Liver (tissue), 9 donors: ENCODE data around the gene MAP10. TPM values are rescaled to one million over a fixed set of nuclear protein-coding genes. Genes with fewer than 3 reads are reported as not detected.

Source experiments
- DNase-seq: peaks from one replicate; pipeline ENCODE4 v3.0.0-alpha.2; 2017; ENCODE audit warnings: low spot score
- H3K27ac ChIP-seq, 2 donors: one replicate each; pipeline ENCODE4 v1.7.0; 2013; ENCODE audit warnings: inconsistent platforms in 2 of 2, low read length in 2 of 2, control low read depth in 1 of 2, low read depth in 1 of 2, mild to moderate bottlenecking in 1 of 2
- H3K27me3 ChIP-seq, 4 donors: one replicate each; pipeline versions ENCODE4 v1.6.1 to v1.7.0; 2013; ENCODE audit warnings: low read length in 3 of 4, inconsistent platforms in 1 of 4, mild to moderate bottlenecking in 1 of 4, moderate library complexity in 1 of 4; ENCODE audit not compliant: control insufficient read depth in 4 of 4, insufficient read depth in 4 of 4
- H3K36me3 ChIP-seq, 4 donors: one replicate each; pipeline versions ENCODE4 v1.6.1 to v1.7.0; 2013; ENCODE audit warnings: low read length in 3 of 4, mild to moderate bottlenecking in 3 of 4, low read depth in 1 of 4, moderate library complexity in 1 of 4; ENCODE audit not compliant: control insufficient read depth in 4 of 4, insufficient read depth in 3 of 4
- H3K4me1 ChIP-seq, 4 donors: one replicate each; pipeline versions ENCODE4 v1.6.1 to v1.7.0; 2013; ENCODE audit warnings: low read length in 3 of 4, mild to moderate bottlenecking in 3 of 4, moderate library complexity in 1 of 4; ENCODE audit not compliant: control insufficient read depth in 4 of 4, insufficient read depth in 4 of 4
- H3K4me3 ChIP-seq, 3 donors: one replicate each; pipeline versions ENCODE4 v1.6.1 to v1.7.0; 2013; ENCODE audit warnings: low read length in 3 of 3, control low read depth in 1 of 3, low read depth in 1 of 3, mild to moderate bottlenecking in 1 of 3
- H3K9ac ChIP-seq, 2 donors: one replicate each; pipeline ENCODE4 v1.7.0; 2013; ENCODE audit warnings: low read length in 2 of 2, mild to moderate bottlenecking in 2 of 2, moderate library complexity in 2 of 2, control low read depth in 1 of 2, low read depth in 1 of 2
- H3K9me3 ChIP-seq, 4 donors: one replicate each; pipeline versions ENCODE4 v1.6.1 to v1.7.0; 2013; ENCODE audit warnings: low read length in 3 of 4; ENCODE audit not compliant: control insufficient read depth in 4 of 4
- CTCF ChIP-seq: fragments of 150-350 bp; IDR thresholded peaks from 2 replicates; pipeline ENCODE4 v1.5.1; 2017; ENCODE audit warnings: improper control_type of control experiment, low read depth, low read length; ENCODE audit not compliant: missing input control
- EGR1 ChIP-seq, 2 donors: IDR thresholded peaks; 2 replicates each; pipeline ENCODE4 v1.6.1; 2016 to 2018; ENCODE audit warnings: antibody characterized with exemption in 2 of 2, low read depth in 2 of 2
- FOXA1 ChIP-seq: IDR thresholded peaks from 2 replicates; pipeline ENCODE4 v1.6.1; 2016; ENCODE audit warnings: antibody characterized with exemption
- FOXA2 ChIP-seq: IDR thresholded peaks from 2 replicates; pipeline ENCODE4 v1.6.1; 2016; ENCODE audit warnings: antibody characterized with exemption
- HNF4G ChIP-seq: IDR thresholded peaks from 2 replicates; pipeline ENCODE4 v1.6.1; 2016; ENCODE audit warnings: antibody characterized with exemption
- MAX ChIP-seq: IDR thresholded peaks from 2 replicates; pipeline ENCODE4 v1.6.1; 2016; ENCODE audit warnings: antibody characterized with exemption
- NR2F2 ChIP-seq: IDR thresholded peaks from 2 replicates; pipeline ENCODE4 v1.6.1; 2016; ENCODE audit warnings: antibody characterized with exemption
- RAD21 ChIP-seq, 2 donors: IDR thresholded peaks; 2 replicates each; pipeline ENCODE4 v1.6.1; 2016; ENCODE audit warnings: antibody characterized with exemption in 2 of 2, mild to moderate bottlenecking in 2 of 2
- SP1 ChIP-seq: IDR thresholded peaks from 2 replicates; pipeline ENCODE4 v1.6.1; 2018; ENCODE audit warnings: antibody characterized with exemption, mild to moderate bottlenecking
- TAF1 ChIP-seq: conservative IDR thresholded peaks from 2 replicates; pipeline ENCODE4 v1.6.1; 2016; ENCODE audit warnings: antibody characterized with exemption, mild to moderate bottlenecking
- YY1 ChIP-seq: IDR thresholded peaks from 2 replicates; pipeline ENCODE4 v1.6.1; 2016; ENCODE audit warnings: antibody characterized with exemption, mild to moderate bottlenecking
- WGBS: extraction: QIAGEN DNeasy Blood & Tissue Kit; methylation state at CpG from one replicate; pipeline ENCODE4 v1.1.7; 2013; 5-methylcytosine and 5-hydroxymethylcytosine counted together
- polyA plus RNA-seq, 2 donors: library from polyadenylated mRNA; stranded (reverse) in 1 of 2; unstranded in 1 of 2; fragments of 200-250 nt in 1 of 2; fragments of >200 nt in 1 of 2; fragmentation: Nextera tagmentation in 1 of 2; extraction: Ambion mirVana in 1 of 2; gene quantifications; one replicate each; pipeline versions ENCODE4 v1.2.1 to v1.2.3, GENCODE V29; 2013 to 2015
- total RNA-seq, 2 donors: library from RNA; depleted of rRNA; stranded (reverse); fragments of >200 nt; gene quantifications; one replicate each; pipeline ENCODE4 v1.2.3, GENCODE V29; 2014
- TF ChIP-seq, protein P1 (sequence below): IDR thresholded peaks from 2 replicates; pipeline ENCODE4 v1.6.1; 2016; ENCODE audit warnings: antibody characterized with exemption
- TF ChIP-seq, protein P2 (sequence below): IDR thresholded peaks from 2 replicates; pipeline ENCODE4 v1.6.1; 2016; ENCODE audit warnings: antibody characterized with exemption, mild to moderate bottlenecking
- donor health status: healthy.
- donor health status: healthy.
- donor health status: healthy.
- donor health status: healthy.
- donor health status: healthy.

The MAP10 gene
- total and polyA plus RNA-seq, 4 donors: 0.96 to 2.7 (median 1.8) TPM

GRCh38 chr1:232810856-232811255, 5.6 kb downstream of the MAP10 start:
- no peak for DNase-seq
- no peaks in the 10 kb centered on the region for H3K27me3 ChIP-seq
- 96% methylated on average over 2 of the region's 2 CpGs for WGBS
- H3K36me3 ChIP-seq: no peaks in the 10 kb centered on the region
- no peaks in the 10 kb centered on the region for H3K9me3 ChIP-seq
- H3K4me3 ChIP-seq: no peak overlapping the region
- H3K27ac ChIP-seq: no peak overlapping the region
- H3K4me1 ChIP-seq: peaks cover 0 to 6% (median 0%) of the 10 kb centered on the region in 4 donors
- TF ChIP-seq CTCF (no peak), MAX (no peak), TAF1 (no peak), EGR1 (IDR thresholded peaks at IDR 0.05; ENCODE audit: low read depth in 2 of 2) (no peak), FOXA1 (no peak), FOXA2 (no peak)
- TF ChIP-seq, protein P1, sequence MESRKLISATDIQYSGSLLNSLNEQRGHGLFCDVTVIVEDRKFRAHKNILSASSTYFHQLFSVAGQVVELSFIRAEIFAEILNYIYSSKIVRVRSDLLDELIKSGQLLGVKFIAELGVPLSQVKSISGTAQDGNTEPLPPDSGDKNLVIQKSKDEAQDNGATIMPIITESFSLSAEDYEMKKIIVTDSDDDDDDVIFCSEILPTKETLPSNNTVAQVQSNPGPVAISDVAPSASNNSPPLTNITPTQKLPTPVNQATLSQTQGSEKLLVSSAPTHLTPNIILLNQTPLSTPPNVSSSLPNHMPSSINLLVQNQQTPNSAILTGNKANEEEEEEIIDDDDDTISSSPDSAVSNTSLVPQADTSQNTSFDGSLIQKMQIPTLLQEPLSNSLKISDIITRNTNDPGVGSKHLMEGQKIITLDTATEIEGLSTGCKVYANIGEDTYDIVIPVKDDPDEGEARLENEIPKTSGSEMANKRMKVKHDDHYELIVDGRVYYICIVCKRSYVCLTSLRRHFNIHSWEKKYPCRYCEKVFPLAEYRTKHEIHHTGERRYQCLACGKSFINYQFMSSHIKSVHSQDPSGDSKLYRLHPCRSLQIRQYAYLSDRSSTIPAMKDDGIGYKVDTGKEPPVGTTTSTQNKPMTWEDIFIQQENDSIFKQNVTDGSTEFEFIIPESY: no peak
- H3K9ac ChIP-seq: no peak overlapping the region

GRCh38 chr1:232812560-232812959, 7.3 kb downstream of the MAP10 start:
- 89% methylated on average over 2 of the region's 2 CpGs for WGBS
- TF ChIP-seq, protein P2, sequence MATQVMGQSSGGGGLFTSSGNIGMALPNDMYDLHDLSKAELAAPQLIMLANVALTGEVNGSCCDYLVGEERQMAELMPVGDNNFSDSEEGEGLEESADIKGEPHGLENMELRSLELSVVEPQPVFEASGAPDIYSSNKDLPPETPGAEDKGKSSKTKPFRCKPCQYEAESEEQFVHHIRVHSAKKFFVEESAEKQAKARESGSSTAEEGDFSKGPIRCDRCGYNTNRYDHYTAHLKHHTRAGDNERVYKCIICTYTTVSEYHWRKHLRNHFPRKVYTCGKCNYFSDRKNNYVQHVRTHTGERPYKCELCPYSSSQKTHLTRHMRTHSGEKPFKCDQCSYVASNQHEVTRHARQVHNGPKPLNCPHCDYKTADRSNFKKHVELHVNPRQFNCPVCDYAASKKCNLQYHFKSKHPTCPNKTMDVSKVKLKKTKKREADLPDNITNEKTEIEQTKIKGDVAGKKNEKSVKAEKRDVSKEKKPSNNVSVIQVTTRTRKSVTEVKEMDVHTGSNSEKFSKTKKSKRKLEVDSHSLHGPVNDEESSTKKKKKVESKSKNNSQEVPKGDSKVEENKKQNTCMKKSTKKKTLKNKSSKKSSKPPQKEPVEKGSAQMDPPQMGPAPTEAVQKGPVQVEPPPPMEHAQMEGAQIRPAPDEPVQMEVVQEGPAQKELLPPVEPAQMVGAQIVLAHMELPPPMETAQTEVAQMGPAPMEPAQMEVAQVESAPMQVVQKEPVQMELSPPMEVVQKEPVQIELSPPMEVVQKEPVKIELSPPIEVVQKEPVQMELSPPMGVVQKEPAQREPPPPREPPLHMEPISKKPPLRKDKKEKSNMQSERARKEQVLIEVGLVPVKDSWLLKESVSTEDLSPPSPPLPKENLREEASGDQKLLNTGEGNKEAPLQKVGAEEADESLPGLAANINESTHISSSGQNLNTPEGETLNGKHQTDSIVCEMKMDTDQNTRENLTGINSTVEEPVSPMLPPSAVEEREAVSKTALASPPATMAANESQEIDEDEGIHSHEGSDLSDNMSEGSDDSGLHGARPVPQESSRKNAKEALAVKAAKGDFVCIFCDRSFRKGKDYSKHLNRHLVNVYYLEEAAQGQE: no peak
- TF ChIP-seq NR2F2 (no peak), HNF4G (no peak), YY1 (no peak), EGR1 (IDR thresholded peaks at IDR 0.05; ENCODE audit: low read depth in 2 of 2) (no peak), SP1 (no peak), RAD21 (IDR thresholded peaks at IDR 0.05) (no peak), CTCF (no peak), FOXA2 (no peak)
- TF ChIP-seq, protein P1: no peak
- H3K4me3 ChIP-seq: no peak overlapping the region
- DNase-seq: no peak
- no peaks in the 10 kb centered on the region for H3K27me3 ChIP-seq
- H3K4me1 ChIP-seq: no peaks in the 10 kb centered on the region
- H3K36me3 ChIP-seq: no peaks in the 10 kb centered on the region
- H3K9me3 ChIP-seq: no peaks in the 10 kb centered on the region
- no peak overlapping the region for H3K9ac ChIP-seq
- no peak overlapping the region for H3K27ac ChIP-seq
